Endothelial cell of umbilical vein (primary cell): Measurements from ENCODE around the gene OPRM1.

Experiments used
- EZH2 ChIP-seq: IDR thresholded peaks from 2 replicates; pipeline ENCODE4 v1.6.1; 2012; ENCODE audit warnings: borderline replicate concordance, low read depth, mild to moderate bottlenecking, moderate library complexity, low read length, inconsistent platforms; ENCODE audit not compliant: severe bottlenecking
- FOS ChIP-seq: IDR thresholded peaks from 2 replicates; pipeline ENCODE4 v1.6.1; 2011; ENCODE audit warnings: mild to moderate bottlenecking, low read length, moderate library complexity, borderline replicate concordance; ENCODE audit not compliant: insufficient read depth
- GATA2 ChIP-seq: IDR thresholded peaks from 2 replicates; pipeline ENCODE4 v1.7.0; 2011; ENCODE audit warnings: low read depth, mild to moderate bottlenecking, moderate library complexity, mixed read lengths, low read length; ENCODE audit not compliant: insufficient read length, insufficient read depth
- JUN ChIP-seq: IDR thresholded peaks from 2 replicates; pipeline ENCODE4 v1.6.1; 2011; ENCODE audit warnings: borderline replicate concordance, low read depth; ENCODE audit not compliant: insufficient read length, insufficient read depth
- MYC ChIP-seq: IDR thresholded peaks from one replicate; pipeline ENCODE4 v1.6.1; 2011; ENCODE audit warnings: mild to moderate bottlenecking, low read depth, low read length
- POLR2A ChIP-seq: IDR thresholded peaks from 2 replicates; pipeline ENCODE4 v1.6.1; 2012; ENCODE audit warnings: low read depth, mild to moderate bottlenecking, control low read depth, low read length
- POLR2AphosphoS5 ChIP-seq: IDR thresholded peaks from 2 replicates; pipeline ENCODE4 v1.6.1; 2012; ENCODE audit warnings: low read depth, mild to moderate bottlenecking, control low read depth, low read length, moderate library complexity; ENCODE audit not compliant: insufficient read depth
- TF ChIP-seq, protein P1 (sequence below), 2 donors: IDR thresholded peaks; 1 replicate in 1 of 2; 2 replicates in 1 of 2; pipeline ENCODE4 v1.5.1; 2011; ENCODE audit warnings: low read length in 2 of 2, mild to moderate bottlenecking in 2 of 2, moderate library complexity in 2 of 2, control low read depth in 1 of 2, inconsistent platforms in 1 of 2, low read depth in 1 of 2; ENCODE audit not compliant: insufficient read depth in 1 of 2; ENCODE audit errors: extremely low read depth in 1 of 2
- TF ChIP-seq, protein P2 (sequence below): IDR thresholded peaks from 2 replicates; pipeline ENCODE4 v1.6.1; 2011; ENCODE audit not compliant: insufficient read depth, insufficient read length

DNA sequence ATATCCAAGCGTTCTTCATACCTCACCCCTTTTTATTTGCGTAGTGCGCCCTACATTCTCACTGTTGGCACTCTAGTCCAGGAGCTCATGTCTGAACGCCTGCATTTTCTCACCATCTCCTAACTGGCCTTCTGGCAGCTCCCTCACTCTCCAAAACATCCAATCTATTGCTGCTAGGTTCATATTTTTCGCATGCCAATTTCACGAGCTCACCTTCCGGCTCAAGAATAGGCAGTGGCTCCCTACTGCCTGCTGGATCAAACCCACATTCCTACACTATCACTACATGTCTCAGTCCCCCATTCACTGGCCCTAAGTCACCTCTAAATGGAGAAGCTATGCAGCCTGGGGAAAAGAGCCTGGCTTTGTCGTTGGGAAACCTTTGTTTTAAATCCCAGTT lies 202.5 kb downstream of the OPRM1 start:
- TF ChIP-seq, protein P1, sequence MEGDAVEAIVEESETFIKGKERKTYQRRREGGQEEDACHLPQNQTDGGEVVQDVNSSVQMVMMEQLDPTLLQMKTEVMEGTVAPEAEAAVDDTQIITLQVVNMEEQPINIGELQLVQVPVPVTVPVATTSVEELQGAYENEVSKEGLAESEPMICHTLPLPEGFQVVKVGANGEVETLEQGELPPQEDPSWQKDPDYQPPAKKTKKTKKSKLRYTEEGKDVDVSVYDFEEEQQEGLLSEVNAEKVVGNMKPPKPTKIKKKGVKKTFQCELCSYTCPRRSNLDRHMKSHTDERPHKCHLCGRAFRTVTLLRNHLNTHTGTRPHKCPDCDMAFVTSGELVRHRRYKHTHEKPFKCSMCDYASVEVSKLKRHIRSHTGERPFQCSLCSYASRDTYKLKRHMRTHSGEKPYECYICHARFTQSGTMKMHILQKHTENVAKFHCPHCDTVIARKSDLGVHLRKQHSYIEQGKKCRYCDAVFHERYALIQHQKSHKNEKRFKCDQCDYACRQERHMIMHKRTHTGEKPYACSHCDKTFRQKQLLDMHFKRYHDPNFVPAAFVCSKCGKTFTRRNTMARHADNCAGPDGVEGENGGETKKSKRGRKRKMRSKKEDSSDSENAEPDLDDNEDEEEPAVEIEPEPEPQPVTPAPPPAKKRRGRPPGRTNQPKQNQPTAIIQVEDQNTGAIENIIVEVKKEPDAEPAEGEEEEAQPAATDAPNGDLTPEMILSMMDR (IDR thresholded peaks at IDR 0.05; ENCODE audit: extremely low read depth in 1 of 2, insufficient read depth in 1 of 2, low read depth in 1 of 2, low read length in 2 of 2): no peak
- TF ChIP-seq EZH2 (no peak), POLR2AphosphoS5 (no peak), POLR2A (no peak), MYC (no peak), JUN (no peak), GATA2 (no peak), FOS (no peak)
- TF ChIP-seq, protein P2, sequence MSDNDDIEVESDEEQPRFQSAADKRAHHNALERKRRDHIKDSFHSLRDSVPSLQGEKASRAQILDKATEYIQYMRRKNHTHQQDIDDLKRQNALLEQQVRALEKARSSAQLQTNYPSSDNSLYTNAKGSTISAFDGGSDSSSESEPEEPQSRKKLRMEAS: no peak
